HG03064 (cell line): Measurements from ENCODE around the gene ZDHHC12.
"Not testable (repeated sequence)": the region's sequence is repeated elsewhere in the genome, so short reads cannot be mapped to it uniquely, and the experiment has no call there.

Experiments used
- ATAC-seq: cut with Tn5 transposase; IDR thresholded peaks from one replicate; pipeline ENCODE4 v1.9.1; 2021; ENCODE audit warnings: low read depth; ENCODE audit not compliant: unreplicated experiment

The ZDHHC12 gene

DNA sequence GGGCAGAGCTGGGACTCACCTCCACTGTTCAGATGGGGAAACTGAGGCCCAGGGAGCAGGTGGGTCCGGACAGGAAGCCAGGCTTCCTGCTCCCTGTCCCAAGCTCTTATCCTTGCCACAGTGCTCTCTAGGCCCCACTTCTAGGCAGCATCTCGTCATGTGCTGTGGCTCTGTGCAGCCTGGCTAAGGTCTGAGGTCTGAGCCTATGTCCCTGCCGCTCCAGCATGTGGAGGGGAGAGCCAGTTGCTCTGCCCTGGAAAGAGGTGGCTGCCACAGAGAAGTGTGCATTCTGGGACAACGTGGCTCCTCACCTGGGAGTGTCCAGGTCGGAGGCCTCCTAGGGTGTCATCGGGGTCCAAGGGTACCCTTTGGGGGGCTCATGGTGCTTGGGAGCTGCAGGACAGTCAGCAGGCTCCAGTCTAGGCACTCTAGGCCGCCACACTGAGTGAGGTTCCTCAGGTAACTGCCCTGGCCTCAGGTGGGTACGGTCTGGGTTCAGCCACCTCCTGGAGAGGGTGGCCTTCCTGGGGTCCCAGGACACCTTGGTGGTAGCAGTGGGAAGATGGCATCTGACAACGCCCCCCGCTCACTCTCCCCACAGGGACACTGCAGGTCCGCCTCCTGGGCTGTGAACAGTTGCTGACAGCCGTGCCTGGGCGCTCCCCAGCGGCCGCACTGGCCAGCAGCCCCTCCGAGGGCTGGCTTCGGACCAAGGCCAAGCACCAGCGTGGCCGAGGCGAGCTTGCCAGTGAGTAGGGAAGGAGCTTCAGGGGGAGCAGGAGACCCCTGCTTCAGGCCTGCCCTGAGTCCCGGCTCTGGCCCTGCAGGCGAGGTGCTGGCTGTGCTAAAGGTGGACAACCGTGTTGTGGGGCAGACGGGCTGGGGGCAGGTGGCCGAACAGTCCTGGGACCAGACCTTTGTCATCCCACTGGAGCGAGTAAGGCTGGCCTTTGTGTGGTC lies 11.2 kb downstream of the ZDHHC12 start:
- ATAC-seq, result no peak

DNA sequence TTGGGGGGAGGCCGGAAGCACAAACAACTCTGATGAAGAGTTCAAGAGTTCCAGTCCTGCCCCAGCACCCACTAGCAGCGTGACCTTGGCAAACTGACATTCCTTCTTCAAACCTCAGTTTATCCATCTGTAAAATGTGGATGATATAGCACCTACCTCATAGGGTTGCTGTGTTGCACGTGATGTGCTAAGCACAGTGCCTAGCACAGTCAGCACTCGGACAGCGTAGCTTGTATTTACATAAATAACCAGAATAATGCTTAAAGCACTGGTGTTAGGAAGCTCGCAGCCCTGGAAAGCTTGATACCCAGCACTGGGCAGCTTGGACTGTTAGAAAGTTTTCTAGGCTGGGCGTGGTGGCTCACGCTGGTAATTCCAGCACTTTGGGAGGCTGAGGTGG lies 16.5 kb downstream of the ZDHHC12 start:
- no peak for ATAC-seq

DNA sequence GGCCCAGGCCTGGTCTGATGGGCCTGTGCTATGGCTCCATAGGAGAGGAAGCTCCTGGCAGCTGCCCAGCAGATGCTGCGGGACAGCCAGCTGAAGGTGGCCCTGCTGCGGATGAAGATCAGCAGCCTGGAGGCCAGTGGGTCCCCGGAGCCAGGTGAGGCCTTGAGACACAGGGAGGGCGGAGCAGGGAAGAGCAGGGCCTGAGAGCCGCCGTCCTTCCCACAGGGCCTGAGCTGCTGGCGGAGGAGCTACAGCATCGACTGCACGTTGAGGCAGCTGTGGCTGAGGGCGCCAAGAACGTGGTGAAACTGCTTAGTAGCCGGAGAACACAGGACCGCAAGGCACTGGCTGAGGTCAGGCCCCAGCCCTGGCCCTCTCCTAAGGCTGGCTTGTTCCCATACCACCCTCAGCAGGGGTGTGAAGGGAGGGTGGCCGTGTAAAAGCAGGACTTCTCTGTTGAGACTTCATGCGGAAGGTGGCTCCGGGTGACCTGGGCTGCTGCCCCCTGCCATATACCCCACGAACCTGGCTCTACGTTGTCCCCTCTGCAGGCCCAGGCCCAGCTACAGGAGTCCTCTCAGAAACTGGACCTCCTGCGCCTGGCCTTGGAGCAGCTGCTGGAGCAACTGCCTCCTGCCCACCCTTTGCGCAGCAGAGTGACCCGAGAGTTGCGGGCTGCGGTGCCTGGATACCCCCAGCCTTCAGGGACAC lies 17.1 kb downstream of the ZDHHC12 start:
- ATAC-seq, result no peak

DNA sequence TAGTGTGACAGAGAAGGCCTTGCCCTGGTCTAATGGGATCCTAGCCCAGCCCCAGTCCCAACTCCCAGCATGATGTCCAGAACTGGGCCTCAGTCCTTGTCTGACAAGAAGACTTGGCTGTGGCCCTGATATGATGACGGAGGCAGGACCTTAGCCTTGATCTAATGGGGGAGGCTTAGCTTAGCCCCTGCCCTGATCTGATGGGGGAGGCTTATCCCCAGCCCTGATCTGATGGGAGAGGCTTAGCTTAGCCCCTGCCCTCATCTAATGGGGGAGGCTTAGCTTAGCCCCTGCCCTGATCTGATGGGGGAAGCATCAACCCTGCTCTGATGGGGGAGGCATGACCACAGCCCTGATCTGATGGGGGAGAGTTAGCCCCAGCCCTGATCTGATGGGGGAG lies 17.9 kb downstream of the ZDHHC12 start:
- no peak for ATAC-seq

DNA sequence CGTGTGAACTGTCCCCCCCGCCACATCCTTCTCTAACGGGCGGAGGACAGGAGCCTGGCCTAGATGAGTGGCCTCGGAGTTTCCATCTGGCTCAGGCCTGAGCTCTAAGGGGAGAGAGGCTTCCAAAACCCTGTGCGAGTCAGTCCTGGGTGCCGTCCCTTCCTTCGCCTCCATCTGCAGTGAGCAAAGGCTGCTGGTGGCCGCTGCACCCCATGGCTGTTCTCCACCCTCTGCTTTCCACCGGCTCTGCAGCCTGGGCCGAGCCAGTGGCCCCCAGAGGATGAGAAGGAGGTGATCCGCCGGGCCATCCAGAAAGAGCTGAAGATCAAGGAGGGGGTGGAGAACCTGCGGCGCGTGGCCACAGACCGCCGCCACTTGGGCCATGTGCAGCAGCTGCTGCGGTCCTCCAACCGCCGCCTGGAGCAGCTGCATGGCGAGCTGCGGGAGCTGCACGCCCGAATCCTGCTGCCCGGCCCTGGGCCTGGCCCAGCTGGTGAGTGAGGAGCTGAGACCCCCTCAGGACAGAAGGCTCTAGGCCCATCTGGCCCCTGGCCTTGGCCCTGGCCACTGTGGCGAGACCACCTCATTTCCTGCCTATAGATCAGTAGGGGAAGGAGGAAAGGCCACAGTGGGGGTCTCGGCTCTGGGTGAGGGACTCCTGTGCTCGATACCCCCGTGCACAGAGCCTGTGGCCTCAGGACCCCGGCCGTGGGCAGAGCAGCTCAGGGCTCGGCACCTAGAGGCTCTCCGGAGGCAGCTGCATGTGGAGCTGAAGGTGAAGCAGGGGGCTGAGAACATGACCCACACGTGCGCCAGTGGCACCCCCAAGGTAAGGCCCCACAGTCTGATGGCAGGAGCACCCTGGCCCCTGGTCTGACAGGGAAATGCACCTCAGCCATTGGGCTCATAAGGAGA lies 18.6 kb downstream of the ZDHHC12 start:
- no peak for ATAC-seq

DNA sequence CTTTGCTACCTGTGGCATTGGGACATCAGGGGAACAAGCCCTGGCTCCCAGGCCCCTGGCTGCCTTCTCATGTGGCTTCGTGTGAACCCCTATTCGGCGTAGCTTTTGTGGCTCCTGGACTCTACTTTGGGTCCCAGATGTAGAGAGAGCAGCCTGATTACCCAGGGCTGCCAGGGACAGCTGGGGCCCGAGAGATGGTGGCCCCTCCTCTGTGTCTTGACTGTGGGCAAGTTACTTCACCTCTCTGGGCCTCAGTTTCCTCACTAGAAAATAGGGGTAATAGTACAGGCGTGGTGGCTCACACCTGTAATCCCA lies 19.6 kb downstream of the ZDHHC12 start:
- no peak for ATAC-seq

DNA sequence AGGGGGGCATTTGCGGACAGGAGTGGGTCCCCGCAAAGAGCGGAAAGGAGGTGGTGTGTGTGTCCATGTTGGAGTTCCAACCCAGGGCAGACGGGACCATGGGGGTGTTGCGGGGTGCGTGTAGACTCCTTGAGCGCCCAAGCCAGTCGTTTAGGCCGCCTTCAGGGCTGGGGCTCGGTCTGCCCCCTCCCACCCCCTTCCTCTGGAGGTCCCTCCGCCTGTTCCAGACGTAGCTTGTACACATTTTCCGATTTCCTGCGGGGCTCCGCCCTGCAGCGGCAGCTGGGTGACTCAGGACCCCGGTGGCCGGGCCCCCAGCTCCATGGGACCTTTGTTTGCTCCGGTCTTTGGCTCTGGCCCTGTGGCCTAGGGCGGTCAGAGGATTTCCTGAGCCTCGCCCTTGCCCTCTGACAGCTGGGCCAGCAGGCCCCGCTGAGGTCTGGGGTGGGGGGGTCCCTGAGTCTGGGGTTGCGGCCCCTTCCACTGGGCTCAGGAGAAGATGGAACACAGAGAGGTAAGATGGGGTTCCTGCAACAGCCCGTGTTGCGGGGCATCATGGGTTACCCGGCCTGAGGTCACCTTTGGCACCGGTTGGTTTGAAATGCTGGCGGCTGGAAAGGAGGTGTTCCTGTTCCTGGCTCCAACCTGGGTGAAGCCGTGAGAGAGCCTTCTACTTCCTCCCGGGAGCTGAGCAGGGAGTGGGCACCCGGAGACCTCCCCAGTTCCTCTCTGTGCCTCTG lies 20.1 kb downstream of the ZDHHC12 start:
- ATAC-seq, result no peak

DNA sequence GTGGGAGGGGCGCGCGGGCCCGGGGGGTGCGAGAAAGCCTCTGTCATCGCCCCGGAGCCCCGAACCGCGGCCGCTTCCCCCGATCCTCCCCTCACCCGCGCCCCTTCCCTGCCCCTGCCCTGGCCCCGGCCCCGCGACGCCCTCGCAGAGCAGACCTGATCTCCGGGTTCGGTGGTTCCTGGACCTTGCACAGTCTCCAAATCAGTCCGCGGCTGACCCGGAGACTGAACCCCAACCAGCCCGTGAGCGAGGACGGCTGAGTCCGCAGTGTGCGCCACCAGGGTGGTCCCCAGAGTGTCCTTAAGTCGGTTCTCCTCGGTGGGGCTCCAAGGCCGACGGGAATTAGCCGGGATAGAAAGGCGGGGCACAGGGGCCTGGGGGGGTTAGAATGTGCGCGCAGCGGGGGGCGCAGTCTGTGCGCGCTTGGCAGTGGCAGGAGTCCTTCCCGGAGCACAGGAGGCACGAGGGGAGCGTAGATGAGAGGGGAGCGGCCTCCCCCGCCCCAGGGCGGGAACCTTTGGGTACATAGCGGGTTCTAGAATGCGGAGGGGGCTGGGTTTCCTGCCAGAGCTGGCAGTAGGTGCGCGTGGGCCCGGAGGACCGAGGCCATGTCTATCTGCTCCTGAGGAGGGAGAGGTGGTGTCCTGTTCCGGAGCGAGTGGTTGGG lies 20.8 kb downstream of the ZDHHC12 start:
- ATAC-seq, result no peak

DNA sequence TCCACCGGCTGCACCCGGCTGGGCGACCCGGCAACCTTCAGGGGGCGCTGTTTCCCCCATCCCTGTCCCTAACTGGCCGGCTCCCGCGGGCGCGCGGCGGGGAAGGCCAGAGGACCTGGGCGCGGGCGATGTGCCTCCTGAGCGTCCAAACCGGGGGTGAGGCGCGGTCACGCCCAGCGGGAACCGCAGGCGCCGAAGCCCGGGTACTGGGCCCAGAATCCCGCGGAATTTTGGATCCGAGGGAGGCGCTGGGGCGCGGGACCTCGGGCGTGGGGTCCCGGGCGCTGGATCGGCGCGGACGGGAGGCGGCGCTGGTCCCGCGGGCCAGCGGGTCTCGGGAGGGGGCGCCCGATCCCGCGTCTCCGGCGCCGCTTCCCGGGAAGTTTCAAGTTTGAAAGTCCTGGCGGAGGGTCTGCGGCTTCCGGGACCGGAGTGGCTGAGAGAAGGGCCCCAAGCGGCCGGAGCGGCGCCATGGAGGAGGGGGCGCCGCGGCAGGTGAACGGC lies 21.4 kb downstream of the ZDHHC12 start, which contains the start of gene PKN3:
Gene PKN3 (plus strand): TSS at position 59 of the 504 bp plus-strand sequence. CDS start 413 bp downstream, at position 472.
- ATAC-seq, result peak; percentile 51

DNA sequence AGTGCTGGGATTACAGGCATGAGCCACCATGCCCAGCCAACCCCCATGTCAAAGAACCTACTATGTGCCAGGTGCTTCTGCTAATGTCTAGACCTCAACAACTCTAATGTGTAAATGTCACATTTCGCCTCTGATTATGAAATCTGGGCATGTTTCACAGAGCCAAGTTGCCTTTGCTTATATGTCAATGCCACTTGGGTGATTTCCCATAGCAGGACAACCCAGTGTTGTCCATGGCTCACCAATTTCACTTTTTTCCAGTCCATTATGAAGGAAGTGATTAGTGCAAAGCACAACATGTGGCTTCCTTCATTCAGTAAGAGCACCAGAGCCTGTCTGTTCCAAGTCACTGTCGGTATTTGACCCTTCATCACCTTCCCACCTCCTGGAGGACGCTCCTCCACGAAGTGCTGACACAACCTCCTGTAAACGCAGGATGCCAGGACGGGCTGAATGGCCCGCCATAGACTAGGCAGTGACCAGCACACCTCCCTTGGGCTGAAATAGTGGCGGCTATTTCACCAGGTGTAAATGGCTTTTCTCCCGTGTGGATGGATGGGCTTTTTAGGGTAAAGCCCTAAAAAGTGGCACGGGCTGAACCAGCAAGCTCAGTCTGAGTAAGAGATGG lies 22.6 kb downstream of the ZDHHC12 start:
- ATAC-seq, result no peak

DNA sequence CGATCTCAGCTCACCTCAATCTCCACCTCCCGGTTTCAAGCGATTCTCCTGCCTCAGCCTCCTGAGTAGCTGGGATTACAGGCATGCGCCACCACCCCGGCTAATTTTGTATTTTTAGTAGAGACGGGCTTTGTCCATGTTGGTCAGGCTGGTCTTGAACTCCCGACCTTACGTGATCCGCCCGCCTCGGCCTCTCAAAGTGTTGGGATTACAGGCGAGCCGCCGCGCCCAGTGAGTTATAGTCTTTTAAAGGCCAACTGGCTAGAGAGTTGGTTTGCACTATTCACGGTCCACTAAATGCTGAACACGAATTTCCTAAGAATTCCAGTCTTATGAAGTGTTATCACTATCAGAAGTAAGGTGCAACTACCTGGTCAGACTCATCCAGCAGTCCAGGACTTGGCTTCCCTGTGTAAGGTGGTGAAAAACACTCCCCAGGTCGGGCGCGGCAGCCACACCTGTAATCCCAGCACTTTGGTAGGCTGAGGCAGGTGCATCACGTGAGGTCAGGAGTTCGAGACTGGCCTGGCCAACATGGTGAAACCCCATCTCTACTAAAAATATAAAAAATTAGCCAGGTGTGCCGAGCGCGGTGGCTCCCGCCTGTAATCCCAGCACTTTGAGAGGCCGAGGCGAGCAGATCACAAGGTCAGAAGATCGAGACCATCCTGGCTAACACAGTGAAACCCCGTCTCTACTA lies 24.7 kb downstream of the ZDHHC12 start:
- ATAC-seq, result not testable (repeated sequence)

DNA sequence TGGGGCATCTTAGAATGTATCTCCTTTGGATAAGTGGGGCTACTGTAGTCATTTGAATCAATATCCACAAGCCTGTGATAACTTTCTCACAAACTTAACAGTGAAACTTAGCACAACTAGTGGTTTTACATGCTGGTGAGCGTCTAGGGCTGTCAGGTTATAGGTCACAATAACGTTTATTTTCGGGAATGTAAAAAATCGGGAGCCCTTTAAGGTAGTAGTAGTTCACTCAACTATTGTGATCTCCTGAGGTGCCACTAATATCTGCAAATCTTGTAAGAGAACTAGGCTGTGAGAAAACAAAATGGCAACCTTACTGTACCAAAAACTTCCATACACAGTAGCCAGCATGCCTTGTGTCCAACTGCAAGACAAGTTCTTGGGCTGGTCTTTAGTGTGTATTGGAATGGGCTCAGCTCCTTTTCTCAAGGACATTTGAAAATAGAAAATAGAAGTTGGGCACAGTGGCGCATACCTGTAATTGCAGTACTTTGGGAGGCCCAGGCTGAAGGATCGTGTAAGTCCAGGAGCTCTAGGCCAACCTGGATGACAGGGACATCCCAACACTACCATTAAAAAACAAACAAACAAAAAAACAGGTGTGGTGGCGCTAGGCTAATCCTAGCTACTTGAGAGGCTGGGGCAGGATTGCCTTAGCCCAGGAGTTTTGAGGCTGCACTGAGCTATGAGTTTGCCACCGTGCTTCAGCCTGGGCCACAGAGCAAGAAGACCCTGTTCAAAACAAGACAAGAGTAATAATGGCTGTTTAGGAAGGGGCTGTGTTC lies 26.8 kb downstream of the ZDHHC12 start:
- ATAC-seq, result no peak

DNA sequence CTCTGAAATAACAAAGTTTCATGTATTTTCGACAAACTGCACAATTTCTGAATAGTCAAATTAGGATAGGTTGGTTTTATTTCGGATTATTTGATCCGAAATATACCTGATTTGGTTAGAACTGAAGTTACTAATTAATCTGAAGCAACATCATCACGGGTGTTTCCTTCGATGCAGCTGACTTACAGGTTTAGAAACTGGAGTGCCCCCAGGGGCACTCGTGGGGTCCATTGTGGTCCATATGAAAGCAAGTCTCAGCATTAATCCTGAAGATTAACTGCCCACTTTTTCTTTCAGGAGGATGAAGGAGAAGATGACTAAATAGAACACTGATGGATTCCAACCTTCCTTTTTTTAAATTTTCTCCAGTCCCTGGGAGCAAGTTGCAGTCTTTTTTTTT lies 29.6 kb downstream of the ZDHHC12 start:
- no peak for ATAC-seq

DNA sequence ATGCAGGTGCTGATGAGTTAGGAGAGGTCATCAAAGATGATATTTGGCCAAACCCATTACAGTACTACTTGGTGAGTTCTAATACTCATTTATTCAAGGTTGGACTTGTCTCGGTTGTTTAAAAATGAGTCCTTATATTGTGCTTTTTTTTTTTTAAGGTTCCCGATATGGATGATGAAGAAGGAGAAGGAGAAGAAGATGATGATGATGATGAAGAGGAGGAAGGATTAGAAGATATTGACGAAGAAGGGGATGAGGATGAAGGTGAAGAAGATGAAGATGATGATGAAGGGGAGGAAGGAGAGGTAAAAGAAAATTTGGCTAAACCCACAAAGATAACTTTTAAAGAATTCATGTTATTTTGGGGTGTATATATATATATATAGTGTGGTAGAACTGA lies 30.2 kb downstream of the ZDHHC12 start:
- ATAC-seq, result not testable (repeated sequence)

DNA sequence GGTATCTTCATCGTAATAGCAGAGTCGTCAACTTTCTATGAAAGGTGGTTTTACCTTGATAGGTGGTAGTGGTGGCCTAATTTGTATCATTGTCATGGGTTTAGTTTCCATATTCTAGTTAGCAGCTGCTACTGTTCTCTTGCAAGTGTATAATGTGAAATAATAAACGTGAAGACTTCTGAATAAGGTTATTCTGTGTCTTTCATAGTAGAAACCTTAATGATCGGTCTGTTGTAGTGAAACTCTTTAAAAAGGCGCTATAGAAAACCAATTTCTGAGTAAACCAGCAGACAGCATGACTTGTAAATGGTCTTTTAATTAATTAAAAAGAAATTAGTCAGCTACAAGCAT lies 33.3 kb downstream of the ZDHHC12 start:
- no peak for ATAC-seq

DNA sequence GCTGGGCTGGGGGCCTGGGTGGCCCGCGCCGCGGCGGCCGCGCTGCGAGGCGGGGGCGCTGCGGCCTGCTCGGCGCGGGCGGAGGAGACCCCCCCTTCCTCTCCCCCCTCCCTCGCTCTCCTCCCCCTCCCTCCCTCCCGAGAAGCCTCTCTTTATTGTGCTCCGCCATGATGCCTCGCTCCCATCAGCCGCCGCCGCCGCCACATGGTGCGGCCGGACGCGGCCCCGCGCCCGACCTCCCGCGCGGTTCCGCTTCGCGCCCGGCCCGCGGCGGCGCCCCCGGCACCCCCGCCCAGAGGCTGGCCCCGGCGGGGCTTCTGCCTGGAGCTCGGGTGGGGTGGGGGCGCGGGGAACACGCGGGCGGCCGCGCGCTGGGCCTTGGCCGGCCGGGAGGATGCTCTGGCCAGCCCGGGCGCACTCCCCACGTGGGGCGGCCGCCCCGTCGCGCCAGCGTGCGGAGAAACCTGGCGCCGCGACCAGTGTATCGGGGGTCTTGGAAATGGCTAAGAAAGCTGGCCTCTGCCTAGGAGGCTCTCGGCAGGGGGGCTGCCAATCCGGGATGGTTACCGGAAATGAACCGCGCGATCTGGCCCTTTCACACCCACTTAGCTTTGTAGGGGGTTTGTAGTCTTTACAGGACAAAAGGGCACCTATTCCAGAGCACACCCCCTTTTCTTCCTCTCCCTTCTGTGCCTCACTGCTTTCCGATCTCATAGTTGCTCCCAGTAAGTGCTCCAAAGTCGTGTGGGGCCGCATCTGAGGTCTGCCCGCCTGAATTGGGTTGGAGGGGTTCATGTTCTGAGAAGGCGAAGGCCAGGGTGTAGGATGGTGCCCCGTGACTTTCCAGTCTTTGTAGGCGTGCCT lies 33.9 kb downstream of the ZDHHC12 start:
- ATAC-seq, result no peak

DNA sequence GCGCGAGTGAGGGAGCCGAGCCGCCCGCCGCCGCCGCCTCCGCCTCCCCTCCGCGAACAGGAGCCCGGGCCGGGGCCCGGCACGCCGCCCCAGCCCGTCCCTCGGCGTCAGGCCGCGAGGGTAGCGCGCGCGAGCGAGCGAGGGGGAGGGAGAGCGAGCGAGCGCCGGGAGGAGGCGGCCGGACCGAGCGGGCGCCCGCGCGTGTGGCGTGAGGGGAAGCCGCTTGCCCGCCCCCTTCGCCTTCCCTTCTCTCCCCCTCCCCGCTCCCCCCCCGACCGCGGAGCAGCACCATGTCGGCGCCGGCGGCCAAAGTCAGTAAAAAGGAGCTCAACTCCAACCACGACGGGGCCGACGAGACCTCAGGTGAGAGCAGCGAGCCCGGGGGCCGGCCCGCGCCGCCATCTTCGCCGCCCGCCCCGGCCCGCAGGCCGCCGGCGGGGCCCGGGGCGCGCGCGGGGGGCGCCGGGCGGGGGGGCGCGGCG lies 34.6 kb downstream of the ZDHHC12 start:
- peak; percentile 20 for ATAC-seq
